ENCODE data around the gene CERS6. TPM values are rescaled to one million over a fixed set of nuclear protein-coding genes. Genes with fewer than 3 reads are reported as not detected.

Gene CERS6
- total and polyA plus RNA-seq, 2 experiments from 2014 or later: 7.4 to 35.0 TPM

GRCh38 chr2:168603439-168603961 is 147.4 kb downstream of the CERS6 start (continued):
- TF ChIP-seq ZNF462 (CRISPR knock-in tag; IDR thresholded peaks at IDR 0.05) (no peak), ZNF114 (CRISPR knock-in tag; IDR thresholded peaks at IDR 0.05) (no peak), REST (IDR thresholded peaks at IDR 0.05; ENCODE audit: unreplicated experiment) (no peak), ETS1 (IDR thresholded peaks at IDR 0.05) (no peak), JUNB (IDR thresholded peaks at IDR 0.05; ENCODE audit: unreplicated experiment) (no peak), ZNF331 (CRISPR knock-in tag; IDR thresholded peaks at IDR 0.05; ENCODE audit: low read depth) (no peak), CTCF (conservative IDR thresholded peaks at IDR 0.05; ENCODE audit: low read depth in 2 of 2) (no peak)
